HG03354 (cell line): Measurements from ENCODE around the gene FAM186B.
"Not testable (repeated sequence)": the region's sequence is repeated elsewhere in the genome, so short reads cannot be mapped to it uniquely, and the experiment has no call there.

ENCODE experiments used
- ATAC-seq: cut with Tn5 transposase; IDR thresholded peaks from one replicate; pipeline ENCODE4 v1.9.1; 2021; ENCODE audit warnings: mild to moderate bottlenecking; ENCODE audit not compliant: unreplicated experiment, poor library complexity, severe bottlenecking

FAM186B gene

DNA sequence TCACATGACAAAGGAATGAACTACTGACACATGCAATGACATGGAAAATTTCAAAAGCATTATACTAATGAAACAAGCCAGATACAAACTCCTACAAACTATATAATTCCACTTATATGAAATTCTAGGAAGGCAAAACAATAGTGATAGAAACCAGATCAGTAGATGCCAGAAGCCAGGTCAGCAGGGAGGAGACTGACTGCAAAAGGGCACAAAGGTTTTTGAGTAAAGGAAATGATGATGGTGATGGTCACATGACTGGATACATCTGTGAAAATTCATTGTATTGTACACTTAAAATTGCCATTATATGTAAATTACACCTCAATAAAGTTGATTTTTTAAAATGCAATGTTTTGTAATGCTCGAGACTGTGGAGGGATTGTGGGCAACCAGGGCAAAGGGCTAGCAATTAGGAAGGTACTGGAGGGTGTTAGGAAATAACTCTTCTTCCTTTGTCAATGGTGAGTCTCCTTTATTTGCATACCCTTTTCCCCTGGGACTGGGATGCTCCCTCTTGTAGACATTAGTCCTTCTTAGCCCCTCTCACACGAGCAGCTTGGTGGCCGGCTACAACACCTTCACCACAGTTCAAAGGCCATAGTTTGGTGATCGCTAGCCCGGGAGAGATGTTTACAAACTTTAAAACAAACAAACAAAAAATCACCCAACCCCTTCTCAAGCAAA lies 11.2 kb upstream of the FAM186B start:
- ATAC-seq, result no peak

DNA sequence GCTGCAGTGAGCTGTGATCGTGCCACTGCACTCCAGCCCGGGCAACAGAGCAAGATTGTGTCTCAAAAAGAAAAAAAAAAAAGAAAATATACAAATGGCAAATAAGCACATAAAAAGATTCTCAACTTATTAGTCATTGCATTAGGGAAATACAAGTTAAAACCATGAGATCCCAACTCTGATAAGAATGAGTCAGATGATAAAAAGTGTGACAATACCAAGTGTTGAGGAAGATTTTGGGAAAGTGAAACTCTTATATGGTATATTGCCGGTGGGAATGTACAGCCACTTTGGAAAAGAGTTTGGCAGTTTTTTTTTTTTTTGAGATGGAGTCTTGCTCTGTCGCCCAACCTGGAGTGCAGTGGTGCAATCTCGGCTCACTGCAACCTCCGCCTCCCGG lies 10.3 kb upstream of the FAM186B start:
- ATAC-seq, result no peak

DNA sequence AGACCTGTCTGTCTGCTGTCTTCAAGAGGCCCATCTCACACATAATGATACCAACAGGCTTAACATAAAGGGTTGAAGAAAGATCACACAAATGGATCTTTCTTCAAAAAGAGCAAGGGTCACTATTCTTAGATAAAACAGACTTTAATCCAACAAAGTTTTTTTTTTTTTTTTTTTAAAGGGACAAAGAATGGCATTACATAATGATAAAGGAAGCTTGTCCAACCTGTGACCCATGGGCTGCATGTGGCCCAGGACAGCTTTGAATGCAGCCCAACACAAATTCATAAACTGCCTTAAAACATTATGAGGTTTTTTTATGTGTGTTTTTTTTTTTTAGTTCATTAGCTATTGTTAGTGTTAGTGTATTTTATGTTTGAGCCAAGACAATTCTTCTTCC lies 6.8 kb upstream of the FAM186B start:
- no peak for ATAC-seq

DNA sequence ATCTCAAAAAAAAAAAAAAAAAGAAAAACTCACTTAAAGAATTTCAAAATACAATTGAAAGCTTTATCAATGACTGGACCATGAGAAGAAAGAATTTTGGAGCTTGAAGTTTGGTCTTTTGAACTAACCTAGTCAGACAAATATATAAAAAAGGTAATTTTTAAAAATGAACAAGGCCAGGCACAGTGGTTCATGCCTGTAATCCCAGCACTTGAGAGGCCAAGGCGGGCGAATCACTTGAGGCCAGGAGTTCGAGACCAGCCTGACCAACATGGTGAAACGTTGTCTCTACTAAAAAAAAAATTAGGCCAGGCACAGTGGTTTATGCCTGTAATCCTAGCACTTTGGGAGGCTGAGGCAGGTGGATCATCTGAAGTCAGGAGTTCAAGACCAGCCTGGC lies 5.3 kb upstream of the FAM186B start:
- not testable (repeated sequence) for ATAC-seq

DNA sequence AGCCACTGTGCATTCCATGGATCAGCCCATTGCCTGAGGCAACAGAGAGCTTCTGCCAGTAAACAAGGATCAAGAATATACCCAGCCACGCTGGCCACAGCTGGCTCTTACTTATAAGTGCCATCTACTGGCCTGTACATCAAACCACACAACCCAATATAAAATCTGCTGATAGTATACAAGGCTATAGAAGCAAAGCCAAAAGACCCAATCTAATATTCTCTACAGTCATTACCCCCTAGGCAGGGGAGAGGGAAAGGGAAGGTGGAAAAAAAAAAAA lies 4.4 kb upstream of the FAM186B start:
- no peak for ATAC-seq

DNA sequence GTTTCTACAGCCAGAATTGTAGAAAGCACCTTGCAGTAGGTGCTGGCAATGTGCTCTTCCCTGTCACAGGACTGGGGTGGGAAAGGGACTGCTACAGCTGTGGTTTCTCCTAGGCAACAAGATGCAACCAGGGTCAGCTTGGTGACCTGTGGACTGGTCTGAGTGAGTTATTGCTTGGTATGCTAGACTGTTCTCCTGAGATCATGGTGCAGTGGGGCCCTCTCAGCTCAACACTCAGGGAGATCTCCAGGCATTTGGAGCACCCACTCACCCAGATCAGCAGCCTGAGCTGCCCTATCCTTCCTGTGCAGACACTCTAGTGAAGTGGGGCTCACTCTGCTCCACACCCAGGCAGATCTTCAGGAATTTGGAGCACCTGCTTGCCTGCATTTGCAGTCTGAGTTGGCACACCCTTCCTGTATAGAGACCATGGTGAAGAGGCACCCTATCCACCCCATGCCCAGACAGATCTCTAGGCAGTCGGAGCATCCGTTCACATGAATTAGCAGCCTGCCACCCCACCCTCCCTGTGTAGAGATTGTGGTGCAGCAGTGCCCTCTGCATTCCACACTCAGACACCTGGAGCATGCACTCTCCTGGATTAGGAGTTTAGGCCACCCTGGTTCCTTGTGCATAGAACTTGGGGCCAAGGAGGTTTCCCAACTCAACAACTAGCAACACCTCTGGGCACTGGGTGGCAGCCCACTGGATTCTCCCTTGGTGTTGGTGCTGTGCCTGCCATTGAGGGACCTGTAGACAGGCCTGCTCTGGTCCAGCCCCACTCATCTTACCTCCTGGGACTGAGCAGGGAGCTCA lies 3.8 kb upstream of the FAM186B start:
- ATAC-seq, result no peak

DNA sequence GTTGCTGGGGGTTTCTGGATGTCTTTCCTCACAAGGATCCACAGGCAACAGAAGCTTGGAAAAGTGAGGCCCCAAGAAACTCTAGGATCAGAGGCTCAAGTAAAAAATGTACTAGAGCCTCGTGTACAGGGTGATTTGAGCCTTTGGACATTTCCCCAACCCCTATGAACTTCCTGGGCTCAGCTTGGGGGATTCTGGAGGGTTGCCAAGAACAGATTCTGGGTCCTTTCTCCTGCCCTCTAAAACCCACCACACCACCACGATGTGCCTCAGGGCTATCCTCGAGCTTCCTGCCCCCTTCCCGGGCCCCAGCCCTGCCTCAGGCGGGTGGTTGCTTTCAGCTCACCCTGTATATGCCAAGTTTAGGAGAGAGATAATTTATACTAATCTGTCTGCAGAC lies 583 bp downstream of the FAM186B start:
- ATAC-seq, result no peak

DNA sequence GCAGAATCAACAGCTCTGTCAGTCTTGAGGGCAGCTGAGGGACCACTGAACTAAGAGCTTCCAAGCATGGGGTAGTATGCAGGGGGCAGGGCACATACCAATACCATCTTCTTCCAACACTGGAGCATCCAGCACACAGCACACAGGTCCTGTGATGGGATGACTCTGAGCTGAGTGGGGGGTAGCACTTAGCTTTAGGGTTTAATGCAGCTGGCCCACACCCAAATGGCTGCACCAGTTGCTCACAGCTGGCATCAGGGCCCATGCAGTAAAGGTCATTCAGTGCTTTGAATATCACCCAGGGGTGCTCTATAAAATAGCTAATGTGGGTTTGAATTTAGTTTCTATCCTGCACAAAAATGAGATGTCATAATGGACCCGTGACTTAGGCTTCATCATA lies 1.7 kb downstream of the FAM186B start:
- no peak for ATAC-seq

DNA sequence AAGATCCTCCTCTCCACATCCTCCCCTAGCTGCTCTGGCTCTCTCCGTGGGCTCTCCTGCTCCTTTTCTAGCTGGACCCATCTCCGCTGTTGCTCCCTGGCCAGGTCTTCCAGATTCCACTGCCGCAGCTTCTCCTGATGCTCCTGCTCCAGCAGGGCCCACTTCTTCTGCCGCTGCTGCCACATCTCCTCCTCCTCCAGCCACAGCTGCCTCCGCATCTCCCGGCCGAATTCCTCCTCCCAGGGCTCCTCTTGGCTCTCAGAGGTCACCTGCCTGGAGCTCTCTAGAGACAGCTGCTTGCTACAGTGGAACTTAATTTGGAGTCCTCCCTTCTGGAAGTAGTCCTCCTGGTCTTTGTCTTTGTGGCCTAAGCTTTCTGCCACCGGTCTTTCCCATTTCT lies 5.5 kb downstream of the FAM186B start:
- ATAC-seq, result no peak

DNA sequence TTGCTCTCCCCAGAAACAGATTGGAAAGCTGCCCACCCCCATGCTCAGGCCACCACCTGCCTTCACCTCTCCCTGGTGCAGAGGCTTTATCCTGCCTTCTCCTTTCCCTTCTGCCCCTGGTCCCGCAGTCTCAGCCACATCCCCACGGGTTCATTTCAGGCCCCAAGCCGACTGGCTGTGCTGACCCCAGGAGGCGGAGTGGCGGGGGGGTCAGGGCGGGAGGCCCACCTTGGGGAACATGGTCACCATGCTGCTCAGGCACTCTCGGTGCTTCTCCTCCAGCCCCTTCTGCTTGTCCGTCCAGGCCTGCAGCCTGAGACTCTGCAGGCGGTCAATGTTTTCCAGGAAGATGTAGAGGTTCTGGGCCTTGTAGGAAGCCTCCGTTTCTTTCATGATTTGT lies 6.9 kb downstream of the FAM186B start:
- no peak for ATAC-seq

DNA sequence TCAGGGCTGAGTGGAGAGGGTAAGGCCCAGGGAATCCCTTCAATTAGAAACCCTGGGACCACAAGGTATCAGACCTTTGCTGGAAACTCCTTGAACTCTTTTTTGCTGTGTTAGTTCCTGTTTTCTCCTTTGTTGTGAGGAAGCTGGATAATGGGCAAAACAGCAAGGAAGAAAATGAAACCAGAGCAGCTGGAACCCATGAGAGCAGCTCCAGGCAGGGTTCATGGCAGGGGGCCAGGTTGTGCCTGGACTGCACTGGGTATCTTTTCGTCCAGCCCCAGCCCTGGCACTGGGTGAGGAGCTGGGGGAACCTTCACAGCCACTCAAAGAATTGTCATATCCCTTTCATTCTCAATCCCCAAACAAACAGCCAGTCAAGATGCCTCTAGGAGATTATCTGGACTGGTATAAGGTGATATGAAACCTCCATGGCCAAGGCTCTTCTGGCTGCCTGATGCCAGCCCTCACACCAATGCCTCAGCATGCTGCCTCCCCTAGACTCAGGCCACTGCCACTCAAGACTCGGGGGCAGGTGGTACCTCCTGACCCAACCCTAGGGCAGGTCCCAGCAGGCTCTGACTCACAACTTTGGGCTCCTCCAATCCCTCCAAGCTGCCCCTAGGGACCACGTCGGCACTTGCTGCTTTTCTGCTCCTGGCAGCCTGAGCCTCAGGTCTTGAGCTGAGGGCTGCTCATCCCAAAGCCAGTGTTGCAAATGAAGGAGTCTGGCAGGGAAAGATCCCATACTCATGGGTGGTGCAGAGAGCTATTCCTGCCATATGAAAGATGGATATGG lies 16.5 kb downstream of the FAM186B start:
- ATAC-seq, result no peak

DNA sequence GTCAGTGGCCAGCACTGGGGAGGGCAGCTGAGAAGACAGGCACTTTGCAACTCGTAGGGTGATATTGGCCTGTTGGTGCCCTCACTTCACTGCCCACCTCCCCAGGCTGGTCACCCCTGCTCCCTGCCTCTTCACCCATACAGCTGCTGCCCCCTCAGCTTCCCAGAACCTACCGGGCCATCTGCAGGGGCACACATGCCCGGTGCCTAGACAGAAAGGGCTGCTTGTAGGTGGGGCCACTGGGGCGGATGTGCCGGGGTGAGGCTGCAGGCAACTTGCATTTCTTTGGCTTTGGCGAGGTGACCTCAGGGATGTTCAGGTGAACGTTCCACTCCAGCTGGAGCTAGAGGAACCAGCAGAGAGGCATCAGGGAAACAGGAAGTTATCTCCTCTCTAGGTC lies 17.2 kb downstream of the FAM186B start:
- ATAC-seq, result no peak

DNA sequence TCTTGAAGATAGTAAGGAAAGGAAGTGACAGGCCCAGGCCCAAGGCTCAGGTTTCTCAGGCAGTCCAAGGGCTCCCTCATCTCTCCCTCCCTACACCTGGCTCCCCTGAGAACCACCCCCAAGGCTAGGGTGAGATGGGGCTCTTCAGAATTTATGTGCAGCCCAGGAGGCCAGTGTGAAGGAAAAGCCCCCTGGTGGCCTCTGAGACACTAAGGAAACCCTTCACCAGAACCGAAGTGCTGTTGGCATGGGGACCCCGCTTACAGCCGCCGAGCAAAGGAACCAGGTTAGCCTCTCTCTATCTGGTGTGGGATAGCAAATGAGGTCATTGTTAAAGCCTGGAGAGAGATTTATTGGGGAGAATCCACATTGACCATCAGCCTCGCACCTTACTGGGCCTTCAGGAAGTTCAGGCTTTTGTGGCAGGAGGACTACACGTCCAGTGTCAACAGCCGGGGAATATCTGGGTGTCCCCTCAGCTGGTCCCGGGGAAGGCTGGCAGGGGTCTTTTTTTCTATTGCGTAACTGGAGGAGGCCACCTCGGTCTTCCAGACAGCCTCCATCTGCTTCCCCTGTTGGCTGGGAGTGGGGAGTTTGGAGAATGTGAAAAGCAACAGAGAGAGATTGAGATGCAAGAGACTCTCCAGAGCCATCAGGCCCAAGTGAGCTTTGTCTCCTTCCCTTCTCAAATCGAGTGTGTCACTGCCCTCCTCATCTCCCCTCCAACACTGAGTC lies 18.1 kb downstream of the FAM186B start:
- ATAC-seq, result no peak

DNA sequence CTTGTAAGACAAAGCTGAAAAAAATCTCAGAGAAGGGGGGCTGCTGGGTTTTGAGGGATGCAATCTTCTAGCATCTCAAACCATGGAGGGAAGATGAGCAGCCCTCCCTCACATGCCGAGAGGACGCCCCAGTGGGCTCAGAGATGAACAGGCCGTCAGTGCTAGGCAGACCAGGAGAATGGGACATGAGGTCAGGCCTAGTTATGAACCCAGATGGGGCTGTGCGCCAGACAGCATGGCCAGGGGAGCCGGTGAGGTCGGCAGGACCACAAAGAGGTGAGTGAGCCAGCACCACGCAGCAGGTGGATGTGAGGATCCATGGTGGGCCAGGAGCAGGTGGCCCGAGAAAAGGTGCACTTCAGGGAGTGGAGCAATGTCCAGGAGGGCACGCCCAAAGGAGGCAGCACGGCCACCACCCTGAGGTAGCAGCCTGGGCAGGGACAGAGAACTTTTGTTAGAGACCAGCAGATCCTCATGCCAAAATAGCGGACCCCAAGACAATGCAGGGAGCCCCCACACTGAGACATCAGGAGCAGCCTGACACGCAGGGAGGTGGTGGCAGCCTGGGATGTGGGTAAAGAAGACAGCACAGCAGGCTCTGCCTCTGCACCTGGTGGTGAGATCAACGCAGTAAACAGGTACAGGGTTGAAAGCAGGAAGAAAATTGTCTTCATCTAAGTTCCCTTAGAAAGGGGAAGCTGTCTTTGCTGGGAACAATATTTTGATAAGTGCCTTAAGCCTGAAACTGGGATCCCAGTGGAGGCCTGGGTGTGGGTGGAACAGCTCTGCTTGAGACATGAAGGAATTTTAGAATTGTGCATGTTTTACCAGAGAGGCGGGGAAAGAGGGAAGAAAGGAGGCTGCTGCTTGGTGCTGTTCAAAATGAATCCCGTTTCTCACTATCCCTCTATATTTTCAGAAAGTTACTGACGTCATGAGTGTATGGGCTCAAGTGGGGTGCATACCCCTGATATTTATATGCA lies 19.7 kb downstream of the FAM186B start:
- no peak for ATAC-seq

DNA sequence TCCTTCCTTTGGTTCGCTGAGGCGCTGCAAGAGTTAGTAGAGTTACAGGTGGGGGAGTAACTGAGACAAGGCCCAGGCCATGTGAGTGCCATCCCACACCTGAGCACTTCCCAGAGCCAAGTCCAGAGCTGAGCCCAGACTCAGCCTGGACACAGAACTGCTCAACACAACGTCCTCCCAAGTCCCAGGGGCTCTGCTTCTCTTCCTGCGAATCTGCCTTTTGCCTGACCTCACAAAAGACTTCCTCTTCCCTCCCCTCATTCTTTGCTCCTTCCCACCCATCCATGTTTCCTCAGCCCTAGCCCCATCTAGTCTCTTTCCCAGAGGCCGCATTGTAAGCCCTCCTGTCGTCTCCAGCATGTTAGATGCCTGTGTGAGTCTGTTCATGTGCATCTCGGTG lies 20.8 kb downstream of the FAM186B start:
- ATAC-seq, result no peak

DNA sequence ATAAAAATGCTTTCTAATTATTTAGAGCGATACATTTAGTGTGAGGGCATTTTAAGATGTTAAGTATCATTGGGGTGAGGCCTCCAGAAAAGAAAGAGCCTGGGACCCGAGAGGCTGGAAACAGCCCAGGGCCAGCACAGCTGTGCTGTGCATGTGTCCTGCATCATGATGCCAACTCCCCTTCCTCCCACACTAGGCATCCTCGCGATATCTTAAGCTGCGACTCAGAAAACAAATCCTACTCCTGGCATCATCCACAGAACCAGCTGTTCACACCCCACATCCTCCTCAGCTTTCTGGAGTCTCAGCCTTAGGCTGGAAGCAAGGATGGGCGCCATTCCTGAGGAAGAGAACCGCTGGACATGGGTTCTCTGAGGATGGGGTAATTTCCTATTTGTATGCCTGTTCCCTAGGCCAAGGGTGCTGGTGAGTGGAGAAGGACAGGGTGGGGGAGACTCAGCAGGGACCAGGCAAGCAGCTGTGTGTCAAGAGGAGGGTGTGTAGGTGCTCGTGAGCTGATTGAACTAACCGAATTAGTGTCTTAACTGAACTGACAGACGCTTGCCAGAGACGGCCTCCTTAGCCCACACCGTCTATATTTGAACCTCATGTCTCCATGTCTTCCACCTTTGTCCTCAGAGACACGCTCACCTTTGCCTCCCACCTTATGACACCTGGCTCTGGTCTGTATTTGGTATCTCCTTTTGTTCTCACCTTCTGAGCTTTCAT lies 21.9 kb downstream of the FAM186B start:
- no peak for ATAC-seq

DNA sequence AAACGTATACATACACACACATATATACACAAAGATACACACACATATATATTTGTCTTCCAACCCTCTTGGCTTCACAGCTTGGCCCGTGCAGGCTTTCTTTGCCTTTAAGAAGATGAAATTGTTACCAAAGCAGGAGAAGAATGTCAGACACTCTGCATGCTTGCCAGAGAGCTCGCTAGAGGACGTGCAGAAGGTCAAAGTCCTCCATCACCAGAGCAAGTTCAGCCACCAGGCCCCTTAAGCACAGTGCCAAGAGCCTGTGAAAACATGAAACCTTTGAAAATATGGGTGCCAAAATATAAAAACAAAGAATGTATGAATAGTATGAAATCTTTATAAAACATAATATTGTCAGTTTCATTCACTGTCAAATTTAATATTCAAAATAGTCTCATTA lies 22.6 kb downstream of the FAM186B start:
- no peak for ATAC-seq

DNA sequence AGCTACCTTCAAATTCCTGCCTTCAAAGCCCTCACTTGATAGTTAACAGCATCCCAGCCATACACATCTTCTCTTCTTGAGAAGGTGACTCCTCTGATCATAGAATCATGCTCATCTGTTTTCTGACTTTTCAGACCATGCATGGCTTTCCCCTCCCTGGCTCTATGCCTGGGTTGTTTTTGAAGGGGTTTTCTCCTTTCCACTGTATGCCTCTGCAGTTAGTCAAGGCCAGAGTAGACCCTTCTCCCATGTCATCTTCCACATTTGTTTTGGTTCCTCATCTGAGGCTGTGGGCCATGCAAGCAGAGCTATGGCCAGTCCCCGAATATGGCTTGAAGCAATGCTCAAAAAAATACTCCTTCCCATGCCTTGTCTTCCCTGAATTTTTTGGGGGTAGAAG lies 23.2 kb downstream of the FAM186B start:
- ATAC-seq, result no peak
